Islet precursor cell (in vitro differentiated cells): Measurements from ENCODE around the gene DRC7.

Experiments
- DNase-seq: peaks from one replicate; pipeline ENCODE4 v3.0.0-alpha.2; 2018

DRC7 gene

GRCh38 chr16:57753448-57754353, 59.1 kb downstream of the DRC7 start:
- DNase-seq: no peak

- DNase-seq: peak; percentile 60
Observed at GRCh38 chr16:57754354-57755060, 59.9 kb downstream of the DRC7 start.

- no peak for DNase-seq
Observed at GRCh38 chr16:57755061-57755684, 60.6 kb downstream of the DRC7 start.

GRCh38 chr16:57755726-57756423, 61.3 kb downstream of the DRC7 start:
- DNase-seq: peak; percentile 47

GRCh38 chr16:57756424-57757325, 62.1 kb downstream of the DRC7 start:
- DNase-seq: peak; percentile 48

GRCh38 chr16:57757326-57757786, 62.8 kb downstream of the DRC7 start:
- peak; percentile 90 for DNase-seq

GRCh38 chr16:57757883-57758282, 63.3 kb downstream of the DRC7 start:
- DNase-seq: peak; percentile 45

- peak; percentile 53 for DNase-seq
Observed at GRCh38 chr16:57758331-57759117, 63.9 kb downstream of the DRC7 start.

GRCh38 chr16:57759131-57759530, 64.5 kb downstream of the DRC7 start:
- no peak for DNase-seq

GRCh38 chr16:57759541-57760356, 65.1 kb downstream of the DRC7 start:
- peak; percentile 90 for DNase-seq

GRCh38 chr16:57760357-57761160, 66.0 kb downstream of the DRC7 start:
- no peak for DNase-seq

- no peak for DNase-seq
Observed at GRCh38 chr16:57761301-57761700, 66.7 kb downstream of the DRC7 start.

- DNase-seq: no peak
Observed at GRCh38 chr16:57761957-57762356, 67.4 kb downstream of the DRC7 start.

- no peak for DNase-seq
Observed at GRCh38 chr16:57762365-57763040, 67.9 kb downstream of the DRC7 start.

GRCh38 chr16:57763285-57764005, 68.8 kb downstream of the DRC7 start:
- no peak for DNase-seq

GRCh38 chr16:57764006-57764340, 69.4 kb downstream of the DRC7 start:
- no peak for DNase-seq

- peak; percentile 94 for DNase-seq
Observed at GRCh38 chr16:57764341-57765159, 69.9 kb downstream of the DRC7 start.
